Measurements from ENCODE around the gene CIT.
A peak's percentile ranks its signal among the peaks of the same experiment; 100 is the strongest.
"Not testable (repeated sequence)": the region's sequence is repeated elsewhere in the genome, so short reads cannot be mapped to it uniquely, and the experiment has no call there.

The CIT gene

DNA sequence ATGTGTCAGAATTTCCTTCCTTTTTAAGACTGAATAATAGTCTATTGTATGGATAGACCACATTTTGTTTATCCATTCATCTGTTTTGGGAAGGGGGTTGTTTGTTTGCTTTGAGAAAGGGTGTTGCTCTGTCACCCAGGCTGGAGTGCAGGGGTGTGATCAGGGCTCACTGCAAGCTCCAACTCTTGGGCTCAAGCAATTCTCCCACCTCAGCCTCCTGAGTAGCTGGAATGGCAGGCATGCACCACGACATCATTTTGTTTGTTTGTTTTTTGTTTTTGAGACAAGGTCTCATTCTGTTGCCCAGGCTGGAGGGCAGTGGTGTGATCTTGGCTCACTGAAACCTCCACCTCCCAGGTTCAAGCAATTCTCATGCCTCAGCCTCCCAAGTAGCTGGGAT, 15.5 kb upstream of the CIT start:
- not testable (repeated sequence) for H3K27me3 ChIP-seq (ENCODE audit: insufficient read depth, low read length); H3K36me3 ChIP-seq (ENCODE audit: insufficient read depth, low read length); H3K4me3 ChIP-seq (ENCODE audit: low read length); H3K4me1 ChIP-seq (ENCODE audit: insufficient read depth, low read length); H2AFZ ChIP-seq (ENCODE audit: low read depth, low read length); H3K9me3 ChIP-seq (ENCODE audit: low read length)

DNA sequence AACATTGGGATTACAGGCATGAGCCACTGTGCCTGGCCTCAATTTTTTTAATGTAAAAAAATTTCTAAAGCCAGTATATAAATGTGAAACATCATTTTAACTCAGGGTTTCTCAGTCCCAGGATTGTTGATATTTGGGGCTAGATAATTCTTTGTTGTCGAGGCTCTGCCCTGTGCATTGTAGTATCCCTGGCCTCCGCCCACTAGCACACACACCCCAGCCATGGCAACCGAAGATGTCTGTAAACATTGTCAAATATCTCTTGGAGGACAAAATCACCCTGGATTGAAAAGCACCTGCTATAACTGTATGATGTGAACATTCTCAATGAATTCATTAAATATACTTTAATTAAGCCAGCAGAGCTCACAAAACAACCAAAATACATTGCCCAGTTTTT, 8.4 kb upstream of the CIT start:
- peaks cover 5% of the 10 kb centered on the region for H3K27me3 ChIP-seq (ENCODE audit: insufficient read depth, low read length)
- no peaks in the 10 kb centered on the region for H3K4me1 ChIP-seq (ENCODE audit: insufficient read depth, low read length)
- H3K36me3 ChIP-seq (ENCODE audit: insufficient read depth, low read length) = no peaks in the 10 kb centered on the region
- H3K4me3 ChIP-seq (ENCODE audit: low read length) = no peak overlapping the region
- no peak overlapping the region for H2AFZ ChIP-seq (ENCODE audit: low read depth, low read length)
- no peaks in the 10 kb centered on the region for H3K9me3 ChIP-seq (ENCODE audit: low read length)

DNA sequence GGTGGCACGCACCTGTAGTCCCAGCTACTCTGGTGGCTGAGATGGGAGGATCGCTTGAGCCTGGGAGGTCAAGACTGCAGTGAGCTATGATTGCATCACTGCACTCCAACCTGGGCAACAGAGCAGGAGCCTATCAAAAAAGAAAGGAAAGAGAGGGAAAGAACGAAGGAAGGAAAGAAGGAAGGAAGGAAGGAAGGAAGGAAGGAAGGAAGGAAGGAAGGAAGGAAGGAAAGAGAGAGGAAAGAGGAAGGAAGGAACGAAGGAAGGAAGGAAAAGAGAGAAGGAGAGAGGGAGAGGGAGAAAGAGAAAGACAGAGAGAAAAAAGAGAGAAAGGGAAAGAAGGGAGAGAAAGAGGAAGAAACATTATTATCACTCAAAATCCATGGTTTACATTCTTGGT, 6.7 kb upstream of the CIT start:
- H2AFZ ChIP-seq (ENCODE audit: low read depth, low read length); H3K27me3 ChIP-seq (ENCODE audit: insufficient read depth, low read length); H3K9me3 ChIP-seq (ENCODE audit: low read length); H3K36me3 ChIP-seq (ENCODE audit: insufficient read depth, low read length); H3K4me1 ChIP-seq (ENCODE audit: insufficient read depth, low read length); H3K4me3 ChIP-seq (ENCODE audit: low read length): not testable (repeated sequence)

DNA sequence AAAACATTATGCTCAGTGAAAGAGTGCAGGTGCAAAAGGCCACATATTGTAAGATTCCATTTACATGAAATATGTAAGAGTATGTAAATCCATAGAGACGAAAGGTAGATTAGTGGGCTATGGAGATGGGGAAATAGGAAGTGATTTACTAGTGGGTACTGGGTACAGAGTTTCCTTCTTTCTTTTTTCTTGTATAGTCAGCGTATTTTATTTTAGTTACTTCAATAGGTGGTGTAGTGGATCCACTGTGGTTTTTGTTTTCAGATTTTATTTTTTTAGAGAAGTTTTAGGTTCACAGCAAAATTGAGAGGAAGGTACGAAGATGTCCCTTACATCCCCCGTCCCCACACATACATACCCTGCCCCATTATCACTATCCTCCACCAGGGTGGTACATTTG, 6.1 kb upstream of the CIT start:
- no peaks in the 10 kb centered on the region for H3K36me3 ChIP-seq (ENCODE audit: insufficient read depth, low read length)

DNA sequence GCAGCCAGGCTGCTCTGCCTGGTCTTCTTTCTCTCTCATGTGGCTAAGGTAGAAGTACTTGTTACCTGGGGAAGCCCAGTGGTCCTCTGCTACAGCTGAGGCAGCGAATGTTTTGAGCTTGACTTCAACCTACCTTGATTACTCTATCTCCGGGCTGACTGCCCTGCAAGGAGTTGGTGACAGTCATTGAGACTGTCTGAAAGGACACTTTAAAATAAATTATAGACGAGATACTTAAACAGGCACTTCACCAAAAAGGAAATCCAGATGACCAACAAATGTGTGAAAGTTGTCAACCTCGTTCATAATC, 474 bp upstream of the CIT start:
- peak overlapping the region; percentile 69 for H3K4me3 ChIP-seq (ENCODE audit: low read length)
- peaks cover 11% of the 10 kb centered on the region for H3K36me3 ChIP-seq (ENCODE audit: insufficient read depth, low read length)
- H3K4me1 ChIP-seq (ENCODE audit: insufficient read depth, low read length) = peaks cover 9% of the 10 kb centered on the region
- peaks cover 5% of the 10 kb centered on the region for H3K27me3 ChIP-seq (ENCODE audit: insufficient read depth, low read length)
- H3K9me3 ChIP-seq (ENCODE audit: low read length) = no peaks in the 10 kb centered on the region
- H2AFZ ChIP-seq (ENCODE audit: low read depth, low read length) = peak overlapping the region; percentile 81

More for the DNA sequence above, 6.1 kb upstream of the CIT start:
- Histone ChIP-seq H3K4me1 (ENCODE audit: insufficient read depth, low read length) (no peaks in the 10 kb centered on the region), H2AFZ (ENCODE audit: low read depth, low read length) (no peak overlapping the region), H3K9me3 (ENCODE audit: low read length) (no peaks in the 10 kb centered on the region), H3K27me3 (ENCODE audit: insufficient read depth, low read length) (peaks cover 5% of the 10 kb centered on the region), H3K4me3 (ENCODE audit: low read length) (no peak overlapping the region)

DNA sequence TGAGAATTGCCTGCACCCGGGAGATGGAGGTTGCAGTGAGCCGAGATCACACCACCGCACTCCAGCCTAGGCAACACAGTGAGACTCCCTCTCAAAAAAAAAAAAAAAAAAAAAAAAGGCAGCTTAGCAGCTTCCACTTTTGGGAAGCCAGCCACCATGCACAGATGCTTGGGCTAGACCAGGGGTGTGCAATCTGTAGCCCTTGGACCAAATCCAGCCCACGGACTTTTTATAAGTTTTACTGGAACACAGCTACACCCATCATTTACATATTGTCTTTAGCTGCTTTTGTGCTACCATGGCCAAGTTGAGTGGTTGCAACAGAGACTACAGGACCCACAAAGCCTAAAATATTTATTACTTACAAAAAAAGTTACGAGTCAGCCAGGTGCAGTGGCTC, 6.7 kb downstream of the CIT start:
- H3K36me3 ChIP-seq (ENCODE audit: insufficient read depth, low read length) = peaks cover 60% of the 10 kb centered on the region
- no peaks in the 10 kb centered on the region for H3K9me3 ChIP-seq (ENCODE audit: low read length)
- H3K27me3 ChIP-seq (ENCODE audit: insufficient read depth, low read length) = no peaks in the 10 kb centered on the region
- no peak overlapping the region for H2AFZ ChIP-seq (ENCODE audit: low read depth, low read length)
- no peaks in the 10 kb centered on the region for H3K4me1 ChIP-seq (ENCODE audit: insufficient read depth, low read length)
- H3K4me3 ChIP-seq (ENCODE audit: low read length) = no peak overlapping the region

DNA sequence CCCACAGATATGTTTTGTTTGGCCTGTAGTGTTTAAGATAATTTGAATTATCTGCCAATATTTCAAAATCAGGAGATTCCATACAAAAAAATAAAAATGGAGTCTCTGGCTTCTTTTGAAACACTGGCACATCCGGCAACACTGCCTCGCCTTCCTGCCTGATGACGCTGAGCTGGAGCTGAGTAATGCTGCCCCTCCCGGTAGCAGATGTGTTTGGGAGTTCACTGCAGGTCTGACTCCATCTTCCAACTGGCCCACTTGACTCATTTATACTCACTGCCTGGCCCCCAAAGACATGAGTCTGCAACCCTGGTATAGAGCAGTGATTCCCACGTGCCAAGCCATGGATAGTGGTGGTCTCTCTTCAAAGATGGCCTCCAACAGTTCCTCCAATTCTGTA, 7.4 kb downstream of the CIT start:
- Histone ChIP-seq H3K4me1 (ENCODE audit: insufficient read depth, low read length) (no peaks in the 10 kb centered on the region), H3K36me3 (ENCODE audit: insufficient read depth, low read length) (peaks cover 64% of the 10 kb centered on the region), H3K27me3 (ENCODE audit: insufficient read depth, low read length) (no peaks in the 10 kb centered on the region), H3K4me3 (ENCODE audit: low read length) (no peak overlapping the region), H2AFZ (ENCODE audit: low read depth, low read length) (no peak overlapping the region), H3K9me3 (ENCODE audit: low read length) (no peaks in the 10 kb centered on the region)

DNA sequence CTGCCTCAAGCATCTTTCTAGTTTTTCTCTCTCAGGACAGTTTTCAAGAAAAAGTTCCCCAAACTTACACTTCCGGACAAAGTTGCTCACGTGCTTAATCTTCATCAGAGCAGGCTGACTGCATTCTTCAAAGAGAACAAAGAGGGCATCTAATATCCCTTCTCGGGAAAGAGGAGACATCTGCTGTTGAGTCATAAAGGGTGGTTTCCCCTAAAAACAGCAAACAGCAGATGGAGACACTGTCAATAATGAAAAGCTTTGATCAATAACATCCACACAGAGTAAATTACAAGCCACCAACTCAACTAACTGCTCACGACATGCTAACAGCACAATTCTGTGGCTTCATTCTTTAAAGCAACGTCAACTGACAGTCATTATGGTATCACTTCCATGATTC, 8.1 kb downstream of the CIT start:
- Histone ChIP-seq H3K9me3 (ENCODE audit: low read length) (no peaks in the 10 kb centered on the region), H3K4me3 (ENCODE audit: low read length) (no peak overlapping the region), H3K36me3 (ENCODE audit: insufficient read depth, low read length) (peaks cover 66% of the 10 kb centered on the region), H2AFZ (ENCODE audit: low read depth, low read length) (no peak overlapping the region), H3K27me3 (ENCODE audit: insufficient read depth, low read length) (no peaks in the 10 kb centered on the region), H3K4me1 (ENCODE audit: insufficient read depth, low read length) (no peaks in the 10 kb centered on the region)

DNA sequence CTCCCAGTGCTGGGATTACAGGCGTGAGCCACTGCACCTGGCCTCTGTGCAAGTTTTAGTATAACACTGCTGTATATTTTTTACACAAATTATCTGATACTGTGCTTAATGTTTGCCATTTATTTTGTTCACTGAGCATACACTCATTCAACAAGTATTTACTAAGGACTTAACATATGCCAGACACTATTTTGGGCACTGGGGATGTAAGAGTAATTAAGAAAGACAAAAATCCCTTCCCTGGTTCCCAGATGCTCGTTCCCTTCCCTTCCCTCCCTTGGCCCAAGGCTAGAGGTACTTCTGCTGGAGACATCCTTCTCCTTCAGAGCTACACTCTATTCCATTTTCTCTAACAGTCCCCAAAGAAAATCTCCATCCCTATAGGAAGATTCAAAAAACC, 12.5 kb downstream of the CIT start:
- peaks cover 66% of the 10 kb centered on the region for H3K36me3 ChIP-seq (ENCODE audit: insufficient read depth, low read length)

DNA sequence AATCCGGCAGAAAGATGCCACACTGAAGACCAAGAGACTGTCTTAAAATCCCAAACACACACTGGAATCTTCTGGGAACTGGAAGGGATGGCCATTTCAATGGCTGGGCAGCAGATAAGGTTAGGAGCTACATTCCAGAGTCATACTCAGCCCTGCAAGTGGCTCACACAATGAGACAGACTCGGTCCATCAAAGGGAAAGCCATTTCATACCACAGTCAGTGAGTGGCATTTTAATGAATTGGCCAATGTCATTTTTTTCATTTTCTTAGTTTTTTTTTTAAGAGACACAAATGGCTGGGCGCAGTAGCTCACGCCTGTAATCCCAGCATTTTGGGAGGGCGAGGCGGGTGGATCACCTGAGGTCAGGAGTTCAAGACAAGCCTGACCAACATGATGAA, 17.9 kb downstream of the CIT start:
- no peak overlapping the region for H2AFZ ChIP-seq (ENCODE audit: low read depth, low read length)
- no peaks in the 10 kb centered on the region for H3K9me3 ChIP-seq (ENCODE audit: low read length)
- no peaks in the 10 kb centered on the region for H3K4me1 ChIP-seq (ENCODE audit: insufficient read depth, low read length)
- H3K36me3 ChIP-seq (ENCODE audit: insufficient read depth, low read length) = peaks cover 47% of the 10 kb centered on the region
- H3K27me3 ChIP-seq (ENCODE audit: insufficient read depth, low read length) = no peaks in the 10 kb centered on the region
- H3K4me3 ChIP-seq (ENCODE audit: low read length) = no peak overlapping the region

More for the DNA sequence above, 12.5 kb downstream of the CIT start:
- Histone ChIP-seq H3K4me1 (ENCODE audit: insufficient read depth, low read length) (no peaks in the 10 kb centered on the region), H2AFZ (ENCODE audit: low read depth, low read length) (no peak overlapping the region), H3K4me3 (ENCODE audit: low read length) (no peak overlapping the region), H3K9me3 (ENCODE audit: low read length) (no peaks in the 10 kb centered on the region), H3K27me3 (ENCODE audit: insufficient read depth, low read length) (no peaks in the 10 kb centered on the region)

DNA sequence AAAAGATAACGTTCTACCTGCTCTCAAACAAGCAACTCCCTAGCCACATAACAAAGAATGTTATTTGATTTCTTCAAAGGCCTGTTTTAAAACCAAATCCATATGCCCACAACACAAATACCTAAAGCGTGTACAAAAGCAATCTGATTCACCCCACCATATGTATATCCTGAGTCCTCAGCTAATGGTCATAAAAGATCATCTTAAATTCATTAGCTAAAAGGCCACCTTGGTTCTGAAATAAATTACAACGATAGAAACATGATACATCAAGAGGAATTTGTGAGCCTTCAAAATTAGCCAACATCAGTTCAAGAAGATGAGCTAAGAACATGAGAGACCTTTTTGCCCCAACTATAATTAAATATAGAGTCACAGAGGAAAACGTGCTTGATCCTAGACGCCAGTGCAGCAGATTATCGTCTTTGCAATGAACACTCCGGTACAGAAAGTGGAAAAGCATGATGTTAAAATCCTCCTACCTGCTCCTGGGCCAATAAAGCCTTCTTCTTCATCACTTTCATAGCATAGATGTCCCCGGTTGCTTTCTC, 20.0 kb downstream of the CIT start:
- Histone ChIP-seq H3K4me3 (ENCODE audit: low read length) (no peak overlapping the region), H2AFZ (ENCODE audit: low read depth, low read length) (no peak overlapping the region), H3K36me3 (ENCODE audit: insufficient read depth, low read length) (peaks cover 38% of the 10 kb centered on the region), H3K4me1 (ENCODE audit: insufficient read depth, low read length) (no peaks in the 10 kb centered on the region), H3K9me3 (ENCODE audit: low read length) (peaks cover 1% of the 10 kb centered on the region), H3K27me3 (ENCODE audit: insufficient read depth, low read length) (no peaks in the 10 kb centered on the region)

DNA sequence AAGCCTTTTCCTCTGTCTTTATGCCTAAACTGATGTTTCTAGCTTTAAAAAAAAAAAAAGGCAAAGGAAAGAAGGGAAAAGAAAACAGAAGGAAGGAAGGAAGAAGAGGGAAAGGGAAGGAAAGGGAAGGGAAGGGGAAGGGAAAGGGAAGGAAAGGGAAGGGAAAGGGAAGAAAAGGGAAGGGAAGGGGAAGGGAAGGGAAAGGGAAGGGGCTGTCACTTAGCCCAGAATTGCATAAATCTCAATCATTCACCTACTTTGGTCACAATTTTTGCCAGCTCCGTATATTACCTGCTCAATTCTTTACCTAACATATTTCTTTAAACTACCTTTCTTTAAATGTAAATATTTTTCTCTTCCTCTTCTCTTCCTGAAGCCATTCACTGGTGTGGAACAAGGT, 26.8 kb downstream of the CIT start:
- Histone ChIP-seq H3K27me3 (ENCODE audit: insufficient read depth, low read length) (no peaks in the 10 kb centered on the region), H2AFZ (ENCODE audit: low read depth, low read length) (no peak overlapping the region), H3K4me3 (ENCODE audit: low read length) (no peak overlapping the region), H3K4me1 (ENCODE audit: insufficient read depth, low read length) (no peaks in the 10 kb centered on the region), H3K9me3 (ENCODE audit: low read length) (peaks cover 11% of the 10 kb centered on the region), H3K36me3 (ENCODE audit: insufficient read depth, low read length) (peaks cover 47% of the 10 kb centered on the region)

DNA sequence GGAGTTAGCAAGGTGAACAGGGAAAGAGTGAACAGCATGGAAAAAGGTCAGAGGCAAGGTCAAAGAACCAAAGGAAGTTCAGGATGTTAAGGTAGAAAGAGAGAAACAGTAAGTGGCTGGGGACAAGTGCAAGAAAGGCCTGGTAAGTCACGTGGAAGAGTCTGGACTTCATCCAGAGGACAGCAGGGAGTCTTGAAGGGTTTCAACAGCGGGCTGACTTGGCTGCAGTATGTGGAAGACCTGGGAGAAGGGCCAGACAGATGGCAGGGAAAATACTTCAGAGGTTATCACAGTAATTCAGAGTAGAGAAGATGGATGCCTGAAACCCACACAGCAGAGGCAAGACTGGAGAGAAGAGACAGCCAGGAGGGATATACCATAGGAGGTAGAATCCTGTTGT, 34.0 kb downstream of the CIT start:
- H3K9me3 ChIP-seq (ENCODE audit: low read length) = no peaks in the 10 kb centered on the region
- H3K4me3 ChIP-seq (ENCODE audit: low read length) = no peak overlapping the region
- H3K36me3 ChIP-seq (ENCODE audit: insufficient read depth, low read length) = peaks cover 50% of the 10 kb centered on the region
- no peaks in the 10 kb centered on the region for H3K27me3 ChIP-seq (ENCODE audit: insufficient read depth, low read length)
- H2AFZ ChIP-seq (ENCODE audit: low read depth, low read length) = no peak overlapping the region
- no peaks in the 10 kb centered on the region for H3K4me1 ChIP-seq (ENCODE audit: insufficient read depth, low read length)

DNA sequence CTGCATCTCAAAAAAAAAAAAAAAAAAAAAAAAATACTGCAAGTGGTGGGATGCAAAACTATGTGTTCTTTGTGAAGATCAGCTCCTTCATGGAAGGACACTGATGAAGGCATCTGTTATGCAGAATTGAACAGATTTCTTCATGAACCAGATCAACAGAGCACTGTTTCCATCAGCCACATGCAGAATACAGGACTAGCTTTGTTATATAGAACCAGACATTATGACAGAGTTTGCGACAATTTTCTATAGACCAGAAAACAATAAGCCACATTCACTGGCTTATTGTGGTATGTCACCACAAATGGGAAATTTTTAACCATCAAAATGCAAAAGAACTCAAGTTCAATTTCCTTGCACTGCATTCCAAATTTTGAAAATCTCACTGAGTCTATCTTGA, 34.7 kb downstream of the CIT start:
- Histone ChIP-seq H3K4me1 (ENCODE audit: insufficient read depth, low read length) (no peaks in the 10 kb centered on the region), H3K36me3 (ENCODE audit: insufficient read depth, low read length) (peaks cover 43% of the 10 kb centered on the region), H3K27me3 (ENCODE audit: insufficient read depth, low read length) (no peaks in the 10 kb centered on the region), H3K9me3 (ENCODE audit: low read length) (no peaks in the 10 kb centered on the region), H2AFZ (ENCODE audit: low read depth, low read length) (no peak overlapping the region), H3K4me3 (ENCODE audit: low read length) (no peak overlapping the region)
